ENCODE data around the gene ARHGAP31.

- TF ChIP-seq EZH2 (IDR thresholded peaks at IDR 0.05; ENCODE audit: insufficient read depth, poor library complexity, severe bottlenecking): no peak
- no peak for TF ChIP-seq EZH2phosphoT487 (IDR thresholded peaks at IDR 0.05; ENCODE audit: insufficient read depth, low read depth)
These were observed 36.7 kb downstream of the ARHGAP31 start for GRCh38 chr3:119330858-119331257.

All from GM23248 (cell line).